ENCODE measurements around the gene KRT31. TPM values are rescaled to one million over a fixed set of nuclear protein-coding genes. Genes with fewer than 3 reads are reported as not detected.
"Not testable (repeated sequence)": the region's sequence is repeated elsewhere in the genome, so short reads cannot be mapped to it uniquely, and the experiment has no call there.

Gene KRT31
- total and polyA plus RNA-seq, 8 donors, result not detected

- H3K27me3 ChIP-seq, result no peaks in the 10 kb centered on the region
- ATAC-seq, result peak in 3 of 4 donors; percentile 23 to 78 (median 55)
- H3K36me3 ChIP-seq, result no peaks in the 10 kb centered on the region
- FAIRE-seq, result no peak
- no peak overlapping the region for H3K4me3 ChIP-seq
- TF ChIP-seq, protein P1, sequence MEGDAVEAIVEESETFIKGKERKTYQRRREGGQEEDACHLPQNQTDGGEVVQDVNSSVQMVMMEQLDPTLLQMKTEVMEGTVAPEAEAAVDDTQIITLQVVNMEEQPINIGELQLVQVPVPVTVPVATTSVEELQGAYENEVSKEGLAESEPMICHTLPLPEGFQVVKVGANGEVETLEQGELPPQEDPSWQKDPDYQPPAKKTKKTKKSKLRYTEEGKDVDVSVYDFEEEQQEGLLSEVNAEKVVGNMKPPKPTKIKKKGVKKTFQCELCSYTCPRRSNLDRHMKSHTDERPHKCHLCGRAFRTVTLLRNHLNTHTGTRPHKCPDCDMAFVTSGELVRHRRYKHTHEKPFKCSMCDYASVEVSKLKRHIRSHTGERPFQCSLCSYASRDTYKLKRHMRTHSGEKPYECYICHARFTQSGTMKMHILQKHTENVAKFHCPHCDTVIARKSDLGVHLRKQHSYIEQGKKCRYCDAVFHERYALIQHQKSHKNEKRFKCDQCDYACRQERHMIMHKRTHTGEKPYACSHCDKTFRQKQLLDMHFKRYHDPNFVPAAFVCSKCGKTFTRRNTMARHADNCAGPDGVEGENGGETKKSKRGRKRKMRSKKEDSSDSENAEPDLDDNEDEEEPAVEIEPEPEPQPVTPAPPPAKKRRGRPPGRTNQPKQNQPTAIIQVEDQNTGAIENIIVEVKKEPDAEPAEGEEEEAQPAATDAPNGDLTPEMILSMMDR (IDR thresholded peaks at IDR 0.05), result no peak
- DNase-seq, result no peak
- no peak overlapping the region for H3K27ac ChIP-seq
- intact Hi-C loops (cut with DNase I), result no loop called here
- no peaks in the 10 kb centered on the region for H3K4me1 ChIP-seq
- no peaks in the 10 kb centered on the region for H3K9me3 ChIP-seq
- 65 to 76% methylated on average over 7 of the region's 7 CpGs for WGBS, 2 donors
Measured at GRCh38 chr17:41347869-41348760, 49.3 kb downstream of the KRT31 start.

GRCh38 chr17:41346421-41346820 lies 51.0 kb downstream of the KRT31 start:
- ATAC-seq; H3K27me3 ChIP-seq; DNase-seq; H3K4me3 ChIP-seq; H3K27ac ChIP-seq; intact Hi-C loops (cut with DNase I); H3K4me1 ChIP-seq; H3K9me3 ChIP-seq; H3K36me3 ChIP-seq; FAIRE-seq: not testable (repeated sequence)
- 86 to 89% methylated on average over 16 of the region's 16 CpGs for WGBS, 2 donors

- no peak for FAIRE-seq
- no peaks in the 10 kb centered on the region for H3K27me3 ChIP-seq
- H3K36me3 ChIP-seq, result no peaks in the 10 kb centered on the region
- TF ChIP-seq, protein P1 (IDR thresholded peaks at IDR 0.05), result no peak
- intact Hi-C loops (cut with DNase I), result no loop called here
- H3K4me1 ChIP-seq, result no peaks in the 10 kb centered on the region
- no peak overlapping the region for H3K27ac ChIP-seq
- ATAC-seq, result no peak
- H3K4me3 ChIP-seq, result no peak overlapping the region
- no peaks in the 10 kb centered on the region for H3K9me3 ChIP-seq
- 74 to 91% methylated on average over 3 of the region's 3 CpGs for WGBS, 2 donors
- no peak for DNase-seq
Measured at GRCh38 chr17:41345992-41346391, 51.4 kb downstream of the KRT31 start.

Other genes with a start within 250 kb of the KRT31 start
Only the 30 nearest of the 31 such genes appear.
- not detected for gene KRTAP4-4, start 236.9 kb downstream of the KRT31 start, total RNA-seq
- not detected for gene KRTAP4-4, start 236.9 kb downstream of the KRT31 start, polyA plus RNA-seq
- gene KRTAP4-3, start 229.4 kb downstream of the KRT31 start, total RNA-seq, result not detected
- not detected for gene KRTAP4-3, start 229.4 kb downstream of the KRT31 start, polyA plus RNA-seq
- not detected for gene KRTAP4-2, start 219.4 kb downstream of the KRT31 start, total RNA-seq
- gene KRTAP4-2, start 219.4 kb downstream of the KRT31 start, polyA plus RNA-seq, result not detected
- gene KRTAP4-1, start 212.7 kb downstream of the KRT31 start, total RNA-seq, result not detected
- not detected for gene KRTAP4-1, start 212.7 kb downstream of the KRT31 start, polyA plus RNA-seq
- gene KRTAP9-1, start 207.7 kb downstream of the KRT31 start, total RNA-seq, result not detected
- gene KRTAP9-1, start 207.7 kb downstream of the KRT31 start, polyA plus RNA-seq, result not detected
- gene KRTAP9-2, start 171.0 kb downstream of the KRT31 start, total RNA-seq, result not detected
- gene KRTAP9-2, start 171.0 kb downstream of the KRT31 start, polyA plus RNA-seq, result not detected
- not detected for gene KRTAP9-3, start 165.2 kb downstream of the KRT31 start, total RNA-seq
- not detected for gene KRTAP9-3, start 165.2 kb downstream of the KRT31 start, polyA plus RNA-seq
- gene KRTAP9-8, start 159.6 kb downstream of the KRT31 start, total RNA-seq, result not detected
- gene KRTAP9-8, start 159.6 kb downstream of the KRT31 start, polyA plus RNA-seq, result not detected
- not detected for gene KRTAP9-4, start 147.9 kb downstream of the KRT31 start, total RNA-seq
- gene KRTAP9-4, start 147.9 kb downstream of the KRT31 start, polyA plus RNA-seq, result not detected
- not detected for gene KRTAP9-9, start 142.2 kb downstream of the KRT31 start, total RNA-seq
- gene KRTAP9-9, start 142.2 kb downstream of the KRT31 start, polyA plus RNA-seq, result not detected
- gene KRTAP9-6, start 132.2 kb downstream of the KRT31 start, total RNA-seq, result not detected
- not detected for gene KRTAP9-6, start 132.2 kb downstream of the KRT31 start, polyA plus RNA-seq
- not detected for gene KRTAP9-7, start 121.9 kb downstream of the KRT31 start, total RNA-seq
- gene KRTAP9-7, start 121.9 kb downstream of the KRT31 start, polyA plus RNA-seq, result not detected
- gene KRTAP29-1, start 94.8 kb downstream of the KRT31 start, total RNA-seq, result not detected
- gene KRTAP29-1, start 94.8 kb downstream of the KRT31 start, polyA plus RNA-seq, result not detected
- gene KRTAP16-1, start 88.3 kb downstream of the KRT31 start, total RNA-seq, result not detected
- not detected for gene KRTAP16-1, start 88.3 kb downstream of the KRT31 start, polyA plus RNA-seq
- gene KRTAP17-1, start 81.9 kb downstream of the KRT31 start, total RNA-seq, result not detected
- gene KRTAP17-1, start 81.9 kb downstream of the KRT31 start, polyA plus RNA-seq, result not detected
- gene KRT33A, start 46.8 kb downstream of the KRT31 start, total RNA-seq, result not detected
- gene KRT33A, start 46.8 kb downstream of the KRT31 start, polyA plus RNA-seq, result not detected
- not detected for gene KRT33B, start 27.8 kb downstream of the KRT31 start, total RNA-seq
- gene KRT33B, start 27.8 kb downstream of the KRT31 start, polyA plus RNA-seq, result not detected
- not detected for gene KRT34, start 15.3 kb downstream of the KRT31 start, total RNA-seq
- gene KRT34, start 15.3 kb downstream of the KRT31 start, polyA plus RNA-seq, result not detected
- not detected for gene KRT37, start 27.0 kb upstream of the KRT31 start, total RNA-seq
- gene KRT37, start 27.0 kb upstream of the KRT31 start, polyA plus RNA-seq, result not detected
- gene KRT38, start 43.4 kb upstream of the KRT31 start, total RNA-seq, result not detected
- gene KRT38, start 43.4 kb upstream of the KRT31 start, polyA plus RNA-seq, result not detected
- gene KRT32, start 69.8 kb upstream of the KRT31 start, total RNA-seq, result not detected
- gene KRT32, start 69.8 kb upstream of the KRT31 start, polyA plus RNA-seq, result under 1 TPM in 1 of 2 donors, not detected in 1; 0.05 TPM
- not detected for gene KRT35, start 83.5 kb upstream of the KRT31 start, total RNA-seq
- not detected for gene KRT35, start 83.5 kb upstream of the KRT31 start, polyA plus RNA-seq
- gene KRT36, start 92.3 kb upstream of the KRT31 start, total RNA-seq, result not detected
- gene KRT36, start 92.3 kb upstream of the KRT31 start, polyA plus RNA-seq, result not detected
- under 1 TPM in 1 of 6 donors, not detected in 5; 0.39 TPM for gene KRT13, start 108.0 kb upstream of the KRT31 start, total RNA-seq
- 10 to 100 TPM in 1 of 2 donors, 1 to 10 TPM in 1; 5.3 to 11.9 TPM for gene KRT13, start 108.0 kb upstream of the KRT31 start, polyA plus RNA-seq
- 1 to 10 TPM in 2 of 6 donors, under 1 TPM in 4; 0.20 to 1.4 (median 0.43) TPM for gene KRT15, start 121.3 kb upstream of the KRT31 start, total RNA-seq
- gene KRT15, start 121.3 kb upstream of the KRT31 start, polyA plus RNA-seq, result 1 to 10 TPM; 1.1 TPM
- 100 to 1,000 TPM in 2 of 6 donors, 10 to 100 TPM in 4; 14.2 to 147 (median 47.9) TPM for gene KRT19, start 130.7 kb upstream of the KRT31 start, total RNA-seq
- gene KRT19, start 130.7 kb upstream of the KRT31 start, polyA plus RNA-seq, result 10 to 100 TPM; 81.5 to 81.9 TPM
- not detected for gene KRT9, start 174.5 kb upstream of the KRT31 start, total RNA-seq
- not detected for gene KRT9, start 174.5 kb upstream of the KRT31 start, polyA plus RNA-seq
- under 1 TPM in 2 of 6 donors, not detected in 4; 0.26 to 0.28 TPM for gene KRT14, start 189.3 kb upstream of the KRT31 start, total RNA-seq
- gene KRT14, start 189.3 kb upstream of the KRT31 start, polyA plus RNA-seq, result under 1 TPM; 0.30 to 0.38 TPM
- under 1 TPM in 2 of 6 donors, not detected in 4; 0.15 to 0.32 TPM for gene KRT16, start 215.2 kb upstream of the KRT31 start, total RNA-seq
- gene KRT16, start 215.2 kb upstream of the KRT31 start, polyA plus RNA-seq, result under 1 TPM; 0.05 to 0.61 TPM
- gene KRT17, start 227.0 kb upstream of the KRT31 start, total RNA-seq, result 10 to 100 TPM in 1 of 6 donors, 1 to 10 TPM in 2, under 1 TPM in 3; 0.42 to 28.4 (median 1.0) TPM
- gene KRT17, start 227.0 kb upstream of the KRT31 start, polyA plus RNA-seq, result 1 to 10 TPM; 2.6 to 7.0 TPM